Measurements from ENCODE around the gene CLEC4F.

Gene CLEC4F

DNA sequence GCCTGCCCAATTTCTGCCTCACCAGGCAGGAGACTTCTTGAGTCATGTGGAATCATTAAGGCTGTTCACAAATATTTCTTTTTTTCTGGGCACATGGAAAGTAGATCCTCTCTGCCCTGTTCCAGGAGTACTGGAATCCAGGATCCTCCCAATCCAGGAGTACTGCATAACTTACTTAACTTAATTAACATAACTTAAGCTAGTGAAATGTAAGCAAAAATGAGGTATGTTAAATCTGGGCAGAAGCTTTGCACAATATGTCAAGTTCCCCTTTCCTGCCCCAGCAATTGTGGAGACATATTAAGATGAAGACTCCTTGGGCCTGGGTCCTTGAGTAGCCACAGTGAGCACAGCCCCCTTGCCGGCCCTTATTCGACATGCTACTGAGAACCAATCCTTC lies 12.0 kb upstream of the CLEC4F start:
- TF ChIP-seq ZNF274 (IDR thresholded peaks at IDR 0.05; ENCODE audit: low read depth, low read length): no peak
- no peak overlapping the region for H3K4me3 ChIP-seq (ENCODE audit: low read length)

DNA sequence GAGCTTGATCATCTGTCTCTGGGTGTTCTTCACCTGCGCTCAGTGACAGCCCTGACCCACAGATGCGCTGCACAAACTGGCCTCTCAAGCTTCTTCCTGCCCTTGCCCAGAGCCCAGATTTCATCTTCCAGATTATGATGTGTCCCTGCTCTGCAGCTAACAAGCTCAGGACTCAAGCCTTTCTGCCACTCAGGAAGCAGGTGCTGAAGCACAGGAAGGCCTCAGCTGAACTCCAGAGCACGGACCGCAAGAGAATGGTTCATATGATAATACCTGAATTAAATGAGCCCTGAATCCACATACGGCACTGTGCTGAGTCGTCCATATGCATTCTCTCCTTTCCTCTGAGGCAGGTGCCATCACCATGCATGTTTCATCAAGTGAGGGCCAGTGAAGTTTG lies 11.5 kb upstream of the CLEC4F start:
- no peak for TF ChIP-seq ZNF274 (IDR thresholded peaks at IDR 0.05; ENCODE audit: low read depth, low read length)
- no peak overlapping the region for H3K4me3 ChIP-seq (ENCODE audit: low read length)

DNA sequence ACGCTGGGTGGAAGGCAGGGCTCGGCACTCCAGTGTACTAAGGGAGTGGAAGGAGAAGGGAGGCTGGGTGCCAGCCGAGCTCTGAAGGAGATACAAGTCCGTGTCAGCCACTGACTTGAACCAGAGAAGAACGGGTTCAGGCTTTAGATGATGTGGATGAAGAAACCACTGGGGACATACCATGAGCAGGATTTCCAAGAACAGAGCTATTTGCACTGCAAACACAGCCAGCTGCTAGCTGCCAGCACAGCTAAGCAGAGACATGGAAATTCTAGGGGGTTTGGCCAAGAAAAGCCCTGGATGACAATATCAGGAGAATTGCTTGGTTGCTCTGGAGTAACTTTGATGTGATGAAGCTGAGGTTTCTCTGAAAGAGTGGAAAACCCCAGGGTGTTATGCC lies 10.0 kb upstream of the CLEC4F start:
- TF ChIP-seq ZNF274 (IDR thresholded peaks at IDR 0.05; ENCODE audit: low read depth, low read length): no peak
- no peak overlapping the region for H3K4me3 ChIP-seq (ENCODE audit: low read length)

DNA sequence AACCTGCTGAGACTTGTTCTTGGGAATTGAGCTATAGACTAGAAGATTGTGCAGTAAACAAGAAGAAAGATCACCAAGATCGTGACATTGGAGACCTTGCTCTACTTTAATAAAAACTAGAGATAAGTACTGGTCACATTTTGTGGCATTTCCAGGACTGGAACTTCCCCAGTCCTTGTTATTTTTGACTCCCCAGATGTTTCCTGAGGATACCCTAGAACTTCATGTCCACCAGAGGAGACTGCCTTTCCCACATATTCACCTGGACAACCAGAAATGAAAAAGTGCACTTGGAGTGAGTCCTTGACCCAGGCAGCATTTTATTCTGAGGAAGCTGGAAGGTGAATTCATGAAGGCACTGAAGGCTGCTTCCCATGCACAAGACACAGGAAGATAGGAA lies 9.5 kb upstream of the CLEC4F start:
- no peak overlapping the region for H3K4me3 ChIP-seq (ENCODE audit: low read length)
- TF ChIP-seq ZNF274 (IDR thresholded peaks at IDR 0.05; ENCODE audit: low read depth, low read length): no peak

DNA sequence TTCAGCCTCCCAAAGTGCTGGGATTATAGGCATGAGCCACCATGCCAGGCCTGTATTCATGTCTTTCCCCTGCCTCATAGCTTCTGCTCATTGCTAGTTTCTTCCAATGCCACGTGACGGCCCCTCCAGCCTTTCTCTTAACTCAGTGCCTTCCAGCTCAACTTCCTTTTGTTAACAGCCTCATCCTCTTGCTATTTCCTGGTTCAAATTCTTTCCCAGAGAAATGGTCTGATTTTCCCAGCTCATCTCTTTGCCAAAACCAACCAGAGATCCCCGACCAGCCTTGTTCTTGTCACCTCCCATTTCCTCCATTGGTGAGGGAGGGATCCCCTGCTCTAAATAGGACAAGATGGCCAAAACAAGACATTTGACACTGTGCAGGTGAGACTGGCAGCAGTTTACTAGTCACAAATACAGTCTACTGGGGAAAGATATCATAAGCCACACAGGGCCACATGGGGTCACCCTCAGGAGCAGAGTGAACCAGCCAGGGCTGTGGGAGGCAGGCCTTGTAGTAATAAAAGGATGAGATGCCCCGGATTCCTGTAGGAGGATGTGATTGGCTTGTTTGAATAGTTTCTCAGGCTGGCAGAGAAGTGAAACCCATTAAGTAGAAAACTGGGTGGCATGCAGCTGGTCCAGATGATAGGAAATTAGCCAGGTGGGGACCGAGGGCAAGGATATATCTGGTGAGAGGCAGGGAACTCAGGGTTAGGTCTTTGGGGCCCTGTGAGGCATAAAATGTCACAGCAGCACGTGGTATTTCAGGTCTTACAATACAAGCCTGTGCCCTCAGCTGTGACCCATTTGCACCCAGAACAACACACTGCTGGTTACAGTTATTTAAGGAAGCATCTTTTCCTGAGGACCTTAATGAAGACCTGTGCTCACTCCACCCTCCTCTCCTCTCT lies 8.8 kb upstream of the CLEC4F start:
- no peak overlapping the region for H3K4me3 ChIP-seq (ENCODE audit: low read length)
- no peak for TF ChIP-seq ZNF274 (IDR thresholded peaks at IDR 0.05; ENCODE audit: low read depth, low read length)

DNA sequence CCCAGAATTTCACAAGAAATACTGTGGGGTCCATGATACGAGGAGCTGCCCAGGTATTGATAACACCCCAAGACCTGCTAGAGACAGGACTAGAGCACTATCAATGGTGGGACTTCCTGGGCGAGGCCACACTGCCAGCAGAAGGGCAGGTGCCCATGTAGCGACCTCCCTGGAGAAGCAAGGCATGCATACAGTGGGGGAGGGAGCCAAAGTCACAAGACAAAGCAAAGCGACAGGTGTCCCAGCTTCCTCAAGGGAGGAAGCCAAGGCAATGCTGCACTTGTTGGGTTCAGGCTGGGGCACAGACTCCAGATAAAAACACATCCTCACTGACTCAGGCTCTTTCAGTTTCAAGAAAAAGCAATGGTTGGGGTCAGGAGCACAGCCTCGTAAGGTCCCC lies 7.7 kb upstream of the CLEC4F start:
- no peak overlapping the region for H3K4me3 ChIP-seq (ENCODE audit: low read length)
- no peak for TF ChIP-seq ZNF274 (IDR thresholded peaks at IDR 0.05; ENCODE audit: low read depth, low read length)

DNA sequence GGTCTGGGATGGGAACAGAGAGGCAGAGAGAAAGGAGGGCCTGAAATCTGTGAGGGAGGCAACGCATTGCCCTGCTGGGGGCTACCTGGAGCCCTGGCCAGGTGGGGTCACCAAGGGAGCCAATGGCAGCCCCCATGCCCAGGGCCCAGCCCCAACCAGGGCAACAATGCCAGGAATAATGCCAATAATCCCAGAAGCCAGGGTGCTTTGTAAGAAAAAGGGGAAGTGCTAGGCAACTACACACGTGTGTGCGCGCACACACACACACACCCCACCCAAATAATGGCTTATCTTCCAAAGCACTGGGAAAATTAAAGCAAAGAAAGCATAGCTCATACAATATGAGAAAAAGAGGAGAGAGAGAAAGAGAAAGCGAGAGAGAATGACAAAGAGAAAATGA lies 7.0 kb upstream of the CLEC4F start:
- H3K4me3 ChIP-seq (ENCODE audit: low read length): no peak overlapping the region
- no peak for TF ChIP-seq ZNF274 (IDR thresholded peaks at IDR 0.05; ENCODE audit: low read depth, low read length)

DNA sequence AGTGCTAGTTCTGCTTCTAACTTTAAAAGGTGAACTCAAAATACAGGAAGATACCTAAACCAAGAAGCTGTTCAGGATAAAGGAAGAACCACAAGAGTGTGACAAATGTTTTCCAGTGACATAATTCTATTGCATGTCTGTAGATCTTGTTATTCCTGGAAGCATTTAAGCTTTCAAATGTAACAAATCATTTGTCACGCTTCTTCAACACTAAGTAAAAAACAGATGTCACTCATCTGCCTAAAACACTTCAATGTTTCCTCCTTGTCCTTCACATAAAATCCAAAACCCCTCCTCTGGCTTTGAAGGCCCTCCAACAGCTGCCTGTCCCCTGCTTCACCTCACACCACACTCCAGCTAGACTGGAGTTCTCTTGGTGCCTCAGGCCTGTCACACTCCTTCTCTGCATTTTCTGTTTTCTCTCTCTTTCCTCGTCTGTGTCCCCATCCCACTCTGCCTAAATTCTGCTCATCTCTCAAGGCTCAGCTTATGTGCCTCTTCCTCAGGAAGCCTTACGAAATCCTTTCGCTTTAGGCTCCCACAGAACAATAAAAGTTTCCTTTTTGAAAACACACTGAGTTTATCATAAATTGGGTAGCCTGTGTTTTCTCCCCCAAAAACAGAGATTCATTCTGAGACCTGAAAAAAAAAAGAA lies 6.4 kb upstream of the CLEC4F start:
- TF ChIP-seq ZNF274 (IDR thresholded peaks at IDR 0.05; ENCODE audit: low read depth, low read length): no peak

DNA sequence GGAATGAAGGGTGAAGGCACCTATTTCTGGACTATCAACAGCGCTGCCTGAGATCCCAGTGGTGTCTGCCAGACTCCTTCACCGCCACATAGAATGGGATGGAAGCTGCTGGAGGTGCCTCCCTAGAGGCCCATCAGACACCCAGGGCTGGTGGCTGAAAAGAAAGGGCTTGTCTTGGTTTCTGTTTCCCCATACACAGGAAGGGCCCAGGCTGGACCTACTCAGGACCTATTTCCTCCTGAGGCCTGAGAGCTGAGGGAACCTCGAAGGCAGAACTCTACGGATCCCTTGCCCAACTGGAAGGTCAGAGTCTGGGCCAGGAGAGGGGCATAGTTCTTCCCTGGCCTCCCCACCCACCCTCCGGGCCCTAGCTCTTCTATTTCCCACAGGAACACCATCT lies 2.9 kb upstream of the CLEC4F start:
- TF ChIP-seq ZNF274 (IDR thresholded peaks at IDR 0.05; ENCODE audit: low read depth, low read length): no peak
- no peak overlapping the region for H3K4me3 ChIP-seq (ENCODE audit: low read length)

More for the DNA sequence above, 6.4 kb upstream of the CLEC4F start:
- no peak overlapping the region for H3K4me3 ChIP-seq (ENCODE audit: low read length)

DNA sequence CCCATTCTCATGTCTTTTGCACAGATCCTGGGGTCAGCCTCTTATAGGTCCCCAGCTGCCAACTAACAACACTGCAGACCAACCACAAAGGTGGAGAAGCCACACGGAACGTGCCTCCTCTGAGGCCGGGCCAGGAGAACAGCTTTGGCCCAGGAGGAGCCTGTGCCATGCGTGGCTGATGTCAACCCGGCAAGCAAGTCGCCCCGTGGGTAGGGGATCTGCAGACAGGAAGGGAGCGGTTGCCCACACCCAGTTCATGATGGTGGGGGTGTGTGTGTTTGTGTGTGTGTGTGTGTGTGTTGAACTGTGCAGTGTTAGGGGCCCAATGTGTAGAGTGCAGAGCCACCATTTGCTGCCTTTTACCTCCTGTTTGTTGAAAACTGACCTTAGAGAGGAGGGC lies 2.4 kb upstream of the CLEC4F start:
- no peak overlapping the region for H3K4me3 ChIP-seq (ENCODE audit: low read length)
- TF ChIP-seq ZNF274 (IDR thresholded peaks at IDR 0.05; ENCODE audit: low read depth, low read length): no peak

DNA sequence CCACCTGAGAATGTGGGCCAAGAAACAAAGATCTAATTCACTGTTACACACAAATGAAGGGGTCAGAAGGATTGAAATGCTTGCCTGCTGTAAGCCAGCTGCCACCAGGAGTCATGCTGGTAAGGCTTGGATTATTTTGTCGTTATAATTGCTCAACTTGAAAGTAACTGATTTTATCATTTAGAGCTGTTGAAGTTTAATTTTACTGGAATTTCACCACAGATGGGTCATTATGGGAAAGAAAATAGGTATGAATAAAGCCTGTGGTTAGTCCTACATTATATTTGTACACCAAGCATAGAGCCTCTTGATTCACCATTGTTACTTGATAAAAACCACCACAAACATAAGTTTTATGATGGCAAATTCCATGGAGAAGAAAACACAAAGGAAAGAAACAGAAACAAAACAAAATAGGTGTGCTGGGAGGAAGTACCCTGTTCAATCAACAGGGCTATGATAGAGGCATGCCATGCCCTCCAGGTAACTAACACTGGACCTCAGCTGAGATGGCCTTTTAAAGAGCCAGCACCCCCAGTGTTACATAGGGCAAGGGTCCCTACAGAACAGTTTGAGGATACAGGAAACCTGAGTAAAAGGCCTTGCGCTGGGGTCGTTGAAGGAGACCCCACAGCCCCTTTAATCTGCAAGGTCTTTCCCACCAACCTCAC lies 3.0 kb downstream of the CLEC4F start:
- TF ChIP-seq ZNF274 (IDR thresholded peaks at IDR 0.05; ENCODE audit: low read depth, low read length): no peak
- no peak overlapping the region for H3K4me3 ChIP-seq (ENCODE audit: low read length)

DNA sequence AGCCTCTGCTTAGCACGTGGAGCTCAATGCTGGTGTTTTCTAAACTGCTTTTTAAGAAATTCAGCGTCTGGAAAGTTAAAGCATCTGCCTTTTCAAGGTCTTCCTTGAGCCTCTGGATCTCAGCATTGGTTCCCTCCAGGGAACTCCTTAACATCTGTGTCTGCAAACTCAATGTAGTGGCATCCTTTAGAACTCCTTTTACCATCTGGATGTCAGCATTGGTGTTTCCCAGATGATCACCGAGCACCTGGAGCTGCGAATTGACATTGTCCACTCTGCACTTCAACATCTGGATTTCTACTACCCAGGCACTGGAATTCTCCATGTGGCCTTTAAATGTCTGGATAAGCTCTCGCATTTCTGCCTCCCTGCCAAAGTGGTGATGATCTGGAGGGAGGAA lies 3.7 kb downstream of the CLEC4F start:
- TF ChIP-seq ZNF274 (IDR thresholded peaks at IDR 0.05; ENCODE audit: low read depth, low read length): no peak

DNA sequence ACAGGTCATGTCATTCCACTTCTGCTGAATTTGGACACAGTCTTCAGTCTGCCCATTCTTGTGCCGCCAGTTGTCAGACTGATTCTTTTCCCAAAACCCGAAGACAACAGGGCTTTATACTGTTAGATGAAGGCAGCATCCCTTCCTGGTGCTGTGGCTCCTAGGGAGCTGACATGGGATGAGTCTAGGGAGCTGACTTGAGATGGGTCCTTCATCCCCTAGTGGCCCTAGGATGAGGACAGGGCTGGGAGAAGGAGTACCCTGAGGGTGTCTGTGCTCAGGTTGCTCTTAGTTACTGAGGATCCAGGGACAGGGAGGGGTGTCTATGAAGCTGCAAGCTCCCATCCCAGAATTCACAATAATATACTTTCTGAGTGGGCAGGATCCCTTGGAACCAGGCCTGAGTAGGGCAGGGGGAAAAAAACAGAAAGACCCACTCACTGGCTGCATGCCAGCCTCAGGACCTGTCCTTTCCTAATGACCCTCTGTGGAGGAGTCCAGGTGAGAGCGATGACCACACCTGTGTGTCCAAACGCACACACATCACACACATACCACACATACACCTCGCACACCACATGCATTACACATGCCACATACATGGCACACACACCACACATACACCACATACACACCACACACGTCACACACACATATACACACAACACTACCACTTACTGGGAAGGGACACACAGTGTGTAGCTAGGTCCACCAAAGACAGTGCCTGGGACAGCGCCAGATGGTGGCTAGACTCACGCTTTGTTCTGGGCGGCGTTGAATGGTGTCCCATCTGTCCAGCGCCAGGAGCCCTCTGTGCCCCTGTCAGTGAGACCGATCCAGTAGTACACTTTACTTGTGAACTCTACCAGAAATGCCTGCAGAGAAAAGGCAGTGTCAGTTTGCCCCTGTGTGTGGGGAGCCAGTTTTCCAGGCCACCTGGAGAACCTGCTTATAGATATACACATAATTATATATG lies 11.1 kb downstream of the CLEC4F start:
- TF ChIP-seq ZNF274 (IDR thresholded peaks at IDR 0.05; ENCODE audit: low read depth, low read length): no peak
- H3K4me3 ChIP-seq (ENCODE audit: low read length): no peak overlapping the region

More for the DNA sequence above, 3.7 kb downstream of the CLEC4F start:
- H3K4me3 ChIP-seq (ENCODE audit: low read length): no peak overlapping the region

DNA sequence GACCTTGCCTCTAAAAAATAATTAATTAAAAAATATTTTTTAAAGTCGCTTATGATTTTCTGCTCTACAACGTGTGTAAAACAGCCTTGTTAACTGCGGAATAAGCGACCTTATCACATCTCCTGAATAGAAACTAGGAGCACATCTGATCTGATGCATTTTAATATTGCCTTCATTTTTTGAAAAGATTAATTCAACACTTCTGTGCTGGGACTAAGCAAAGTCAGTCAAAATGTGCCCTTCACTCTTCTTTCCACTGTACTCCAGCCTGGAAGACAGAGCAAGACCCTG lies 12.6 kb downstream of the CLEC4F start:
- no peak for TF ChIP-seq ZNF274 (IDR thresholded peaks at IDR 0.05; ENCODE audit: low read depth, low read length)
- no peak overlapping the region for H3K4me3 ChIP-seq (ENCODE audit: low read length)

Data from GM08714 (cell line).